Muscle of arm (tissue), 12 donors: ENCODE measurements around the gene PLXNA2. TPM values are rescaled to one million over a fixed set of nuclear protein-coding genes. Genes with fewer than 3 reads are reported as not detected.

Experiments used
- DNase-seq: peaks from one replicate; pipeline ENCODE4 v3.0.0-alpha.2; 2013
- polyA plus RNA-seq, 12 donors: library from polyadenylated mRNA; unstranded; fragments of 120-200 nt; gene quantifications; one replicate each; pipeline ENCODE4 v1.2.1, GENCODE V29; 2013; ENCODE audit not compliant: insufficient read length in 12 of 12

The PLXNA2 gene
- polyA plus RNA-seq, 12 donors = 20.4 to 39.2 (median 33.6) TPM; not detected in 1

- no peak for DNase-seq
These were observed 97.5 kb downstream of the PLXNA2 start for GRCh38 chr1:208146650-208147049.

- DNase-seq = no peak
These were observed 99.0 kb downstream of the PLXNA2 start for GRCh38 chr1:208145167-208145566.

- no peak for DNase-seq
These were observed 101.4 kb downstream of the PLXNA2 start for GRCh38 chr1:208142590-208143382.

- DNase-seq = no peak
These were observed 102.5 kb downstream of the PLXNA2 start for GRCh38 chr1:208141610-208142192.

- no peak for DNase-seq
These were observed 104.6 kb downstream of the PLXNA2 start for GRCh38 chr1:208139434-208140045.

GRCh38 chr1:208137193-208137592 is 107.0 kb downstream of the PLXNA2 start:
- no peak for DNase-seq

GRCh38 chr1:208136459-208137182 is 107.6 kb downstream of the PLXNA2 start:
- DNase-seq = no peak

GRCh38 chr1:208135354-208135753 is 108.8 kb downstream of the PLXNA2 start:
- DNase-seq = no peak

- no peak for DNase-seq
These were observed 109.7 kb downstream of the PLXNA2 start for GRCh38 chr1:208134491-208134890.

- DNase-seq = no peak
These were observed 110.8 kb downstream of the PLXNA2 start for GRCh38 chr1:208133355-208133754.

- DNase-seq = peak; percentile 44
These were observed 111.8 kb downstream of the PLXNA2 start for GRCh38 chr1:208132287-208132882.

GRCh38 chr1:208131621-208132286 is 112.4 kb downstream of the PLXNA2 start:
- no peak for DNase-seq

- DNase-seq = no peak
These were observed 114.7 kb downstream of the PLXNA2 start for GRCh38 chr1:208129487-208129886.

- DNase-seq = no peak
These were observed 115.1 kb downstream of the PLXNA2 start for GRCh38 chr1:208129060-208129459.

- DNase-seq = no peak
These were observed 116.2 kb downstream of the PLXNA2 start for GRCh38 chr1:208127792-208128529.

- DNase-seq = no peak
These were observed 116.9 kb downstream of the PLXNA2 start for GRCh38 chr1:208127284-208127683.

- no peak for DNase-seq
These were observed 118.1 kb downstream of the PLXNA2 start for GRCh38 chr1:208126108-208126507.

- DNase-seq = no peak
These were observed 121.4 kb downstream of the PLXNA2 start for GRCh38 chr1:208122612-208123358.

GRCh38 chr1:208121813-208122364 is 122.3 kb downstream of the PLXNA2 start:
- DNase-seq = no peak

GRCh38 chr1:208120431-208120790 is 123.8 kb downstream of the PLXNA2 start:
- DNase-seq = no peak
